Measurements from ENCODE around the gene PNPLA7. TPM values are rescaled to one million over a fixed set of nuclear protein-coding genes. Genes with fewer than 3 reads are reported as not detected.

The PNPLA7 gene
- total and polyA plus RNA-seq, 3 experiments from 2014 or later, result 0.79 to 2.4 (median 2.0) TPM

GRCh38 chr9:137445930-137446431 lies 104.2 kb downstream of the PNPLA7 start:
- Histone ChIP-seq H3K4me1 (ENCODE audit: insufficient read depth, low read length) (peaks cover 28% of the 10 kb centered on the region), H3K36me3 (ENCODE audit: insufficient read depth, low read length) (no peaks in the 10 kb centered on the region), H3K27me3 (ENCODE audit: insufficient read depth, low read length, poor library complexity, severe bottlenecking) (no peaks in the 10 kb centered on the region), H3K27ac (ENCODE audit: low read depth, low read length) (no peak overlapping the region), H3K4me3 (ENCODE audit: low read length) (no peak overlapping the region), H3K9me3 (ENCODE audit: low read length) (no peaks in the 10 kb centered on the region)
- H3K27me3 Mint-ChIP-seq, result peaks cover 16 to 26% of the 10 kb centered on the region in 2 donors
- no peak overlapping the region for H3K4me3 Mint-ChIP-seq
- H3K4me1 Mint-ChIP-seq, result peaks cover 19 to 34% (median 29%) of the 10 kb centered on the region in 3 donors
- H3K36me3 Mint-ChIP-seq, result peaks cover 0 to 1% (median 0%) of the 10 kb centered on the region in 3 donors
- ChIA-PET POLR2A (no interaction called here), CTCF (interaction anchor here (0.7 to 1.5 kb wide), 3 partner anchors 11 to 23 kb away, joined by 4 to 6 read pairs (median 4); partner anchors contain the start of genes EXD3, NOXA1 and NSMF)
- H3K27ac Mint-ChIP-seq, result peak overlapping the region in 1 of 8 donors; percentile 36
- H3K9me3 Mint-ChIP-seq, result peaks cover 0 to 8% (median 3%) of the 10 kb centered on the region in 5 donors
- DNase-seq, result peak in 1 of 5 donors; percentile 45

- H3K4me3 ChIP-seq (ENCODE audit: low read length), result no peak overlapping the region
- peak overlapping the region in 4 of 8 donors; percentile 18 to 81 (median 52) for H3K27ac Mint-ChIP-seq
Measured at GRCh38 chr9:137445275-137445807, 104.9 kb downstream of the PNPLA7 start.

DNA sequence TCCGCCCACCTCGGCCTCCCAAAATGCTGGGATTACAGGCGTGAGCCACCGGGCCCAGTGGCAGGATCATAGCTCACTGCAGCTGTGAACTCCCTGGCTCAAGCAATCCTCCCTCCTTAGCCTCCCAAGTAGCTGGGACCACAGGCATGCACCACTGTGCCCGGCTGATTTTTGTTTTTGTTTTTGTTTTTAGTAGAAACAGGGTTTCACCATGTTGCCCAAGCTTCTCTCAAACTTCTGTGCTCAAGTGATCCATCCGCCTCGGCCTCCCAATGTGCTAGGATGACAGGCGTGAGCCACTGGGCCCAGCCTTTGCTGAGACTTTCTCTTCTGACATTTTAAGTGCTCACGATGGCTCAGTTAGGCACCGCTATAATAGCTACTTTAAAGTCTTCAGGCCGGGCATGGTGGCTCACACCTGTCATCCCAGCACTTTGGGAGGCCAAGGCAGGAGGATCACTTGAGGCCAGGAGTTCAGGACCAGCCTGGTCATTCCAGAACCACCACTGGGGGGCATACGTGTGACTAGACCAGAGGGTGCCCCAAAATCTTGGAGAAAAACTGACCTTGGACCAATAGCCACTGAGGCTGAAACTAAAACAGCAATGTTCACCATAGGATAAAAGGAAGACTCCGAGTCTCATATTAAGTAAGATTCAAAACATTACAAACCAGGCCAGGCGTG lies 106.0 kb downstream of the PNPLA7 start:
- H3K9me3 Mint-ChIP-seq, result peaks cover 0 to 5% (median 3%) of the 10 kb centered on the region in 5 donors
- no peak overlapping the region for H3K27ac Mint-ChIP-seq
- no peaks in the 10 kb centered on the region for H3K9me3 ChIP-seq (ENCODE audit: low read length)
- CTCF ChIA-PET, result interaction anchor here (1.1 to 1.5 kb wide), 5 partner anchors 9 to 142 kb away, joined by 3 to 7 read pairs (median 4); partner anchors contain the start of genes EXD3, NOXA1 and NRARP
- no peaks in the 10 kb centered on the region for H3K27me3 ChIP-seq (ENCODE audit: insufficient read depth, low read length, poor library complexity, severe bottlenecking)
- H3K4me3 ChIP-seq (ENCODE audit: low read length), result no peak overlapping the region
- peaks cover 0 to 1% (median 0%) of the 10 kb centered on the region in 3 donors for H3K36me3 Mint-ChIP-seq
- POLR2A ChIA-PET, result no interaction called here
- peaks cover 14 to 23% (median 22%) of the 10 kb centered on the region in 3 donors for H3K4me1 Mint-ChIP-seq
- DNase-seq, result peak in 1 of 5 donors; percentile 36
- no peaks in the 10 kb centered on the region for H3K36me3 ChIP-seq (ENCODE audit: insufficient read depth, low read length)
- H3K27ac ChIP-seq (ENCODE audit: low read depth, low read length), result no peak overlapping the region
- peaks cover 17 to 29% of the 10 kb centered on the region in 2 donors for H3K27me3 Mint-ChIP-seq
- peaks cover 13% of the 10 kb centered on the region for H3K4me1 ChIP-seq (ENCODE audit: insufficient read depth, low read length)
- no peak overlapping the region for H3K4me3 Mint-ChIP-seq

More at GRCh38 chr9:137445275-137445807, 104.9 kb downstream of the PNPLA7 start:
- H3K36me3 ChIP-seq (ENCODE audit: insufficient read depth, low read length), result no peaks in the 10 kb centered on the region
- H3K27me3 ChIP-seq (ENCODE audit: insufficient read depth, low read length, poor library complexity, severe bottlenecking), result no peaks in the 10 kb centered on the region
- no peaks in the 10 kb centered on the region for H3K9me3 ChIP-seq (ENCODE audit: low read length)
- Mint-ChIP-seq H3K4me3 (peak overlapping the region in 2 of 7 donors; percentile 10 to 41), H3K4me1 (peaks cover 17 to 27% (median 25%) of the 10 kb centered on the region in 3 donors), H3K36me3 (peaks cover 0 to 1% (median 0%) of the 10 kb centered on the region in 3 donors), H3K9me3 (peaks cover 0 to 8% (median 3%) of the 10 kb centered on the region in 5 donors), H3K27me3 (peaks cover 16 to 26% of the 10 kb centered on the region in 2 donors)
- ChIA-PET CTCF (interaction anchor here (1.3 to 1.5 kb wide), 3 partner anchors 12 to 18 kb away, joined by 4 to 6 read pairs (median 4); partner anchors contain the start of gene NSMF), POLR2A (no interaction called here)
- peak; percentile 71 to 88 (median 76) for DNase-seq
- H3K4me1 ChIP-seq (ENCODE audit: insufficient read depth, low read length), result peaks cover 22% of the 10 kb centered on the region
- H3K27ac ChIP-seq (ENCODE audit: low read depth, low read length), result no peak overlapping the region

- Mint-ChIP-seq H3K27ac (peak overlapping the region in 2 of 8 donors; percentile 30 to 39), H3K4me3 (peak overlapping the region in 5 of 7 donors; percentile 54 to 81 (median 64)), H3K4me1 (peaks cover 9 to 18% (median 16%) of the 10 kb centered on the region in 3 donors), H3K36me3 (peaks cover 0 to 1% (median 0%) of the 10 kb centered on the region in 3 donors), H3K9me3 (peaks cover 0 to 5% (median 3%) of the 10 kb centered on the region in 5 donors), H3K27me3 (peaks cover 18 to 30% of the 10 kb centered on the region in 2 donors)
- no peak overlapping the region for H3K27ac ChIP-seq (ENCODE audit: low read depth, low read length)
- H3K36me3 ChIP-seq (ENCODE audit: insufficient read depth, low read length), result no peaks in the 10 kb centered on the region
- DNase-seq, result no peak
- no peaks in the 10 kb centered on the region for H3K27me3 ChIP-seq (ENCODE audit: insufficient read depth, low read length, poor library complexity, severe bottlenecking)
- POLR2A ChIA-PET, result interaction anchor here (1.1 kb wide), 1 partner anchor 17 kb away, joined by 4 read pairs; the partner anchor contains the start of gene NSMF
- H3K9me3 ChIP-seq (ENCODE audit: low read length), result no peaks in the 10 kb centered on the region
- H3K4me1 ChIP-seq (ENCODE audit: insufficient read depth, low read length), result peaks cover 13% of the 10 kb centered on the region
- H3K4me3 ChIP-seq (ENCODE audit: low read length), result no peak overlapping the region
- CTCF ChIA-PET, result interaction anchor here (1.4 kb wide), 1 partner anchor 19 kb away, joined by 3 read pairs; the partner anchor contains the start of gene EXD3
Measured at GRCh38 chr9:137441935-137442321, 108.3 kb downstream of the PNPLA7 start.

- Histone ChIP-seq H3K4me3 (ENCODE audit: low read length) (no peak within 1 kb of the TSS), H3K27me3 (ENCODE audit: insufficient read depth, low read length, poor library complexity, severe bottlenecking) (no peaks in the 10 kb centered on the region), H3K4me1 (ENCODE audit: insufficient read depth, low read length) (peaks cover 13% of the 10 kb centered on the region), H3K36me3 (ENCODE audit: insufficient read depth, low read length) (no peaks in the 10 kb centered on the region), H3K27ac (ENCODE audit: low read depth, low read length) (no peak within 1 kb of the TSS), H3K9me3 (ENCODE audit: low read length) (no peaks in the 10 kb centered on the region)
- CTCF ChIA-PET, result interaction anchor here (1.4 kb wide), 1 partner anchor 19 kb away, joined by 3 read pairs; the partner anchor contains the start of gene EXD3
- Mint-ChIP-seq H3K9me3 (peaks cover 0 to 5% (median 3%) of the 10 kb centered on the region in 5 donors), H3K27me3 (peaks cover 18 to 30% of the 10 kb centered on the region in 2 donors), H3K4me1 (peaks cover 8 to 14% (median 14%) of the 10 kb centered on the region in 3 donors), H3K4me3 (peak within 1 kb of the TSS in 5 of 7 donors; percentile 54 to 81 (median 64)), H3K27ac (peak within 1 kb of the TSS in 2 of 8 donors; percentile 30 to 39), H3K36me3 (peaks cover 0 to 1% (median 0%) of the 10 kb centered on the region in 3 donors)
- DNase-seq, result peak in 1 of 5 donors; percentile 45
- POLR2A ChIA-PET, result interaction anchor here (1.1 kb wide), 1 partner anchor 18 kb away, joined by 4 read pairs; the partner anchor contains the start of gene NSMF
Measured at GRCh38 chr9:137441289-137441934, 108.8 kb downstream of the PNPLA7 start, which contains the start of gene ENTPD8. Gene ENTPD8 (minus strand): TSS chr9:137441357. CDS start chr9:137438285, 3,072 bp downstream.

- H3K27ac Mint-ChIP-seq, result no peak overlapping the region
- H3K4me3 ChIP-seq (ENCODE audit: low read length), result no peak overlapping the region
- peaks cover 0 to 5% (median 3%) of the 10 kb centered on the region in 5 donors for H3K9me3 Mint-ChIP-seq
- H3K4me1 Mint-ChIP-seq, result peaks cover 3 to 8% (median 4%) of the 10 kb centered on the region in 3 donors
- H3K9me3 ChIP-seq (ENCODE audit: low read length), result no peaks in the 10 kb centered on the region
- peak overlapping the region in 1 of 7 donors; percentile 48 for H3K4me3 Mint-ChIP-seq
- H3K27me3 ChIP-seq (ENCODE audit: insufficient read depth, low read length, poor library complexity, severe bottlenecking), result no peaks in the 10 kb centered on the region
- DNase-seq, result peak in 1 of 5 donors; percentile 39
- H3K4me1 ChIP-seq (ENCODE audit: insufficient read depth, low read length), result no peaks in the 10 kb centered on the region
- POLR2A ChIA-PET, result no interaction called here
- no peaks in the 10 kb centered on the region for H3K36me3 ChIP-seq (ENCODE audit: insufficient read depth, low read length)
- no peak overlapping the region for H3K27ac ChIP-seq (ENCODE audit: low read depth, low read length)
- CTCF ChIA-PET, result no interaction called here
- H3K27me3 Mint-ChIP-seq, result peaks cover 18 to 20% of the 10 kb centered on the region in 2 donors
- peaks cover 0 to 1% (median 0%) of the 10 kb centered on the region in 3 donors for H3K36me3 Mint-ChIP-seq
Measured at GRCh38 chr9:137439158-137439714, 111.0 kb downstream of the PNPLA7 start.

DNA sequence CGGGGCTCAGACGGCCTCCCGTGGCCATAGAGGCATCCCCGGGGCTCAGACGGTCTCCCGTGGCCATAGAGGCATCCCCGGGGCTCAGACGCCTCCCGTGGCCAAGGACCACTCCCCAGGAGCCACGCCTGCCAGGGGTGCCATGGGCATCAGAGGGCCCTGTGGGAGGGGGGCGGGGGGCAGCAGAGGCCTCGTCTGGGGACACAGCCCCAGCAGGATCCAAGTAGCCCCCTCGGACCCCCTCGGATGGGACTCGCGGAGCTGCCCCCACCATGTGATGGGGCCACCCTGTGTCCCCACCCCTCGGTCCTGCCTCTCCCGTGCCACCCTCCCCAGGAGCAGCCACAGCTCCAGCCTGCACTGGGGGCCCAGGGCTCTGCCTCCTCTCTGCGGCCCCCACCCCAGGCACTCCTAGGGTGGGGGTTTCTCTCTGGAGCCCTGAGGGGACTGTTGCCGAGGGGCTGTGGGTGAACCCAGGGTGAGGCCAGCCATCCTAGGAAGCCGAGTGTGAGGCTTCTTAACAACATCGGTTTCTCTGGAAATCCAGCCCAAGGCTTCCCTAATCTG lies 111.5 kb downstream of the PNPLA7 start:
- H3K27me3 ChIP-seq (ENCODE audit: insufficient read depth, low read length, poor library complexity, severe bottlenecking), result no peaks in the 10 kb centered on the region
- Mint-ChIP-seq H3K36me3 (peaks cover 0 to 1% (median 0%) of the 10 kb centered on the region in 3 donors), H3K27ac (no peak overlapping the region), H3K27me3 (peaks cover 18 to 19% of the 10 kb centered on the region in 2 donors), H3K4me3 (no peak overlapping the region), H3K9me3 (peaks cover 0 to 5% (median 3%) of the 10 kb centered on the region in 5 donors), H3K4me1 (peaks cover 3 to 10% (median 4%) of the 10 kb centered on the region in 3 donors)
- CTCF ChIA-PET, result no interaction called here
- no peaks in the 10 kb centered on the region for H3K36me3 ChIP-seq (ENCODE audit: insufficient read depth, low read length)
- POLR2A ChIA-PET, result no interaction called here
- no peaks in the 10 kb centered on the region for H3K4me1 ChIP-seq (ENCODE audit: insufficient read depth, low read length)
- H3K9me3 ChIP-seq (ENCODE audit: low read length), result no peaks in the 10 kb centered on the region
- no peak overlapping the region for H3K27ac ChIP-seq (ENCODE audit: low read depth, low read length)
- DNase-seq, result peak in 1 of 5 donors; percentile 39
- H3K4me3 ChIP-seq (ENCODE audit: low read length), result no peak overlapping the region
